GM18520 (cell line): ENCODE results near the gene NTRK3.

Experiments
- ATAC-seq: cut with Tn5 transposase; IDR thresholded peaks from one replicate; pipeline ENCODE4 v1.9.1; 2021; ENCODE audit not compliant: unreplicated experiment

Gene NTRK3

GRCh38 chr15:87949575-87950223, 306.8 kb downstream of the NTRK3 start:
- ATAC-seq, result no peak

DNA sequence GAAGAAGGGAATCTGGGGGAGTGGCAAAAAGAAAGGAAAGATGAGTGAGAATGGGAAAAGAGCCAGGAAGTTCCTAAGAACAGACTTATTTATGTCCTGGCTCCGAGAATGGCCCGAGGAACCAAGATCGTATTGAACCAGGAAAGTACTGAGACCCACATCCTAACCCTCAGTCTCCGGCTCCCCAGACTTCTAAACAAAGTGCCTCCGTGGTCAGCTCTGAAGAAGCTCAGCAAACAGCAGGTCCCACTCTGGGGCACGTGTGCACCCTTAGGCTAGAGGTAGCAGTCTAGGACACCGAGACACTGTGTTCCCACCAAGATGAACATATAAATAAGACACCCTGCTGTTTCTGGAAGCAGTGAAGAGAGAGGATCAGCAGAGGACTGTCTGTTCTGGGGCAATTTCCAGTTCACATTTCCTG, 307.4 kb downstream of the NTRK3 start:
- no peak for ATAC-seq

- no peak for ATAC-seq
Measured at GRCh38 chr15:87947560-87947959, 309.0 kb downstream of the NTRK3 start.

- no peak for ATAC-seq
Measured at GRCh38 chr15:87945246-87945645, 311.3 kb downstream of the NTRK3 start.

- ATAC-seq, result no peak
Measured at GRCh38 chr15:87944691-87945090, 311.8 kb downstream of the NTRK3 start.

GRCh38 chr15:87944050-87944449, 312.5 kb downstream of the NTRK3 start:
- ATAC-seq, result no peak

DNA sequence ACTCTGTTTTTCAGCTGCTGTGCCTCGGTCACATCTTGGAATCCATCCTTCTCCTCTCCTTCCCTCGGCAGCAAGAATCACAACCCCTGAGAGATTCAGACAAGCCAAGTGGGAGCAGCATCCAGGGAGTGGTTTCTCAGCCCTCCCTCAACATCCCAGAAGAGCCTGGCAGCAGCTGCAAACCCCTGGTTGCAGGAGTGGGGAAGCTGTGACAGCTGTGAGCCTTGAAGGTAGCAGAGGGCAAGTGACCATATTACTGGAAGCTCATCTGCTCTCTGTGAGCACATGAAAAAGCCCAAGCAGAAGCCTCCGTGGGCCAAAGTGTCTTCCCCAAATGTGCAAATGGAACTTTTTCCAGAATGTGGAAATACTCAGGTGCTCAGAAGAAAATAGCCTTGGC, 312.9 kb downstream of the NTRK3 start:
- ATAC-seq, result no peak

DNA sequence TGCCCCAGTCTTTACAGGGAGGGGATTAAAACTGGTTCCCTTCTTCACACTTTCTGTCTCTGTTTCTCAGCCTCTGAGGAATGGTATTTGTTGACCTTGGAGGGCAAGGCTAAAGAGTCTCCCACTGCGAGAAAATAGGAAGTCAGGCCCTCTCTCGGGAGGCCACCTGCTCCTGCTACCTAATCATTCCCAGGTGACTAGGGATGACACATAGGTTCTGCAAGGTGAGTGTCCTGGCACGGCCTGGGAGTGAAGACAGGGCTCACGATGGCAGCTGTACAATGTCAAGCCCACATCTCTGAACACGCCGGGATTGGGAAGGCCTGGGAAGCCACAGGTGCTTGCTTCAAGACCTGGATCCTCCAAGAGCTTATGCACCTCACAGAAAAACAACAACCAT, 314.2 kb downstream of the NTRK3 start:
- no peak for ATAC-seq

- ATAC-seq, result no peak
Measured at GRCh38 chr15:87941606-87942005, 314.9 kb downstream of the NTRK3 start.

GRCh38 chr15:87940768-87941167, 315.8 kb downstream of the NTRK3 start:
- no peak for ATAC-seq

- no peak for ATAC-seq
Measured at GRCh38 chr15:87939848-87940457, 316.6 kb downstream of the NTRK3 start.

DNA sequence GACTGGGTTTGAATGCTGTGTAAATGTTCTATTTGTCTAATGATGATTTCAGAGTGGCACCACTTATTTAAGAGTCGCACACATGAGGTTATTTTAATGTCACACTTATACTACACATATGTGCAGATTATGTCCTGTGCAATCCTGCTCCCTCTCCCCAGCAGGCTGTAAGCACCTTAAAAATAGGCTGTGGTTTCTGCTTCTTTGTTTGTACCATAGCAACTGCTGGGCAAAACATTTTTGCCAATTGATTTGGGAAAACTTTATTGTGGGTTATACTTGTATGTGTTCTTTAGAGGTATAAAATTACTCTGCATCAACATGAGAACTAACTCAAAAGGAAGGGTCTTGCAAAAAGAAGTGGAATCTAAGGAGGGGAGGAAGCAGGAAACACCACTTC, 318.5 kb downstream of the NTRK3 start:
- no peak for ATAC-seq

DNA sequence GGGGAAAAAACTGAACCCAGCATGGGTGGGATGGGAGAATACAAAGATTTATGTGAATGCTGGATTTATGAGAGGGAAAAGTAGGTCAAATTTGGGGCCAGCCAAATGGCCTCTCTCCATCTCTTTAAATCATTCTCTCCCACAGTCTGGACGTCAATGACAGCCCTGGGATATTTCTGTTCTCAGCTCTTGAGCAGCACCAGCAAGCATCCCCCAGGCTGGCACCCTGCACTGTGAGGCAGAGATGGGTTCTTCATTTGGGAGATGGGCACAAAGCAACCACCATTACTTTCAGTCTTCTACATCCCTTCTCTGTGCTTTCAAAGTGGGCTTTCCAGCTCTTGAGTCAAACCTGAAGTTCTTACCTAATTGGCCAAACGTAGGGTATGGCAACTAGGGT, 321.0 kb downstream of the NTRK3 start:
- no peak for ATAC-seq

GRCh38 chr15:87931584-87931983, 325.0 kb downstream of the NTRK3 start:
- ATAC-seq, result no peak

- ATAC-seq, result no peak
Measured at GRCh38 chr15:87930457-87930856, 326.1 kb downstream of the NTRK3 start.

- ATAC-seq, result no peak
Measured at GRCh38 chr15:87929841-87930240, 326.7 kb downstream of the NTRK3 start.

GRCh38 chr15:87924433-87924832, 332.1 kb downstream of the NTRK3 start:
- ATAC-seq, result no peak

DNA sequence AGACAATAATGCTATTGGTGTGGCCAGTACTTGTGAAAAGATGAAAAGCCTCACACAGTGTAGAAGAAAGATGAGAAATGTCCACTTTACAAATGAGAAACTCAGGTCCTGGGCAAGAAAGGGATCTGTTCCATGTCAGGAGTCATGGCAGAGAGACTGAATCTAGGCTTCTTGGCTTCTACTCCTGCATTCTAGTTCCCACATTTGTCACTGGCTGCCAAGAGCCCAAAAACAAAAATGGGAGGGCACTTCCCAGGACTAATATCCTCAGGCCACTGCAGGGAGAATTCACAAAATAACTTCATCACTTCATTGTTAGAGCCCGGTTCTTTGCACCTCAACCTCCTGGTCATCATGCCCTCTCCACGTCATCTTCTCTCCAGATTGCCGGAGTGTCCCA, 337.5 kb downstream of the NTRK3 start:
- no peak for ATAC-seq

DNA sequence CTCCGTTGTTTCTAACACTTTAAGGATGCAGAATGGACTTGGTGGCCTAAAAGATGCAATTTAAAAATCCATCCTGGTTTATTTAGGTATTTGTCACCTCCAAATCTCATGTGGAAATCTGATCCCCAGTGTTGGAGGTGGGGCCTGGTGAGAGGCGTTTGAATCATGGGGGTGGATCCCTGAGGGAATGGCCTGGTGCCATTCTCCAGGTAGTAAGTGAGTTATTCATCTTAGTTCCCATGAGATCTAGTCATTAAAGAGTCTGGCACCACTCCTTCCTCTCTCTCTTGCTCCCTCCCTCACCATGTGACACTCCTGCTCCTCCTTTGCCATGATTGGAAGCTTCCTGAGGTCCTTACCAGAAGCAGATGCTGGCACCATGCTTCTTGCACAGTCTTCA, 339.1 kb downstream of the NTRK3 start:
- no peak for ATAC-seq

DNA sequence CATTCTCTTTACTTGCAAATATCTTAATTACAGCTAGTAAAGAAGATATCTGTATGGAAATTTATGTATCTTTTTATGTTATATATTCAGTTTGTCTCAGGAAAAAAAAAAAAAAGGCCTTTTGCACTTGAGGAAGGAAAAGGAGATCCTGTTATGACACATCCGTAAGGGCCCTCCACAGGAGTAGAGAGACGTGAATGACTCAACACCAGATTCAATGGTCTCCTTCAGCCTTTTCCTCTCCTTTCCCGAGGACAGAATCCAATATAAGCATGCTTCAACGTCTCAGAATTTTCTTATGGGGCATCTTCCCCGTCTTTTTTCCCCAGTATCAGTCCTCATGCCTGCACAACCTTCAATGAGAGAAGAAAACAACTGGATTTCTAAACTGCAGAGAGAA, 340.3 kb downstream of the NTRK3 start:
- no peak for ATAC-seq

DNA sequence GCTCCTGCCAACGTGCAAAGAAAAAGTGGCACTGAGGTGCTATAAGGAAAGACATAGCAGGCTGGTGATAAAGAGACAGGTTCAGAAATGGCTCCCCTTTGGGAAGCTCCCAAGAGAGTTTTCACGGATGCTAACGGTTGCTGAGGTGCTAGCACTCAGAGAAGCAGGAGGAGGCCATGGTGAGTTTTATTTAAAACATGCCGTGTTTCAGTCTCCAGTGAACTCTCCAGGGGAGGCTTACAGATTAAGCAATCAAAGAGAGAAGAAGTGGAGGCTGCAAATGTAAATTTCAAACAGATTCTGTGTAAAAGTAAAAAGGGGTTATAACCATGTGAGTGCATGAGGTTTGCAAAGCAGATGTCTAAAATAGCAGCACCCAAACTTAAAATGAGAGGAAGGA, 346.2 kb downstream of the NTRK3 start:
- no peak for ATAC-seq

GRCh38 chr15:87907676-87908446, 348.7 kb downstream of the NTRK3 start:
- ATAC-seq, result no peak
